ENCODE measurements around the gene ELMO3. TPM values are rescaled to one million over a fixed set of nuclear protein-coding genes. Genes with fewer than 3 reads are reported as not detected.

Gene ELMO3
- total RNA-seq, 1 experiment from 2014 or later = 2.0 TPM

GRCh38 chr16:67202956-67203493, 4.1 kb downstream of the ELMO3 start:
- DNase-seq (ENCODE audit: low read depth, low spot score) = no peak
- Histone ChIP-seq H3K36me3 (ENCODE audit: control insufficient read depth, insufficient read depth, low read length) (no peaks in the 10 kb centered on the region; the same call in 1 of the 2 replicates), H3K4me1 (ENCODE audit: control insufficient read depth, insufficient read depth, low read length) (peaks cover 19% of the 10 kb centered on the region), H3K9me3 (ENCODE audit: control insufficient read depth, insufficient read depth, low read depth, low read length) (no peaks in the 10 kb centered on the region), H3K27me3 (ENCODE audit: control insufficient read depth, insufficient read depth, low read length) (no peaks in the 10 kb centered on the region), H3K27ac (ENCODE audit: low read length) (no peak overlapping the region), H3K4me3 (ENCODE audit: low read depth in 2 of 2, low read length in 2 of 2) (no peak overlapping the region)
- no peak for ATAC-seq
- in situ Hi-C loops (cut with HindIII; ENCODE audit: low pct_unique_long_range_greater_than_20kb, low sequenced_read_pairs) = no loop called here
- ChIA-PET POLR2A (no interaction called here), CTCF (no interaction called here)
- no TSS peak for BruUV-seq (replicated peaks)
- intact Hi-C loops (cut with micrococcal nuclease; ENCODE audit: unreplicated experiment) = no loop called here
- no peak for TF ChIP-seq CTCF (IDR thresholded peaks at IDR 0.05)
- no peak for TF ChIP-seq POLR2AphosphoS5 (IDR thresholded peaks at IDR 0.05; ENCODE audit: low read depth, low read length)
- no peak for TF ChIP-seq SIN3A (IDR thresholded peaks at IDR 0.05; ENCODE audit: borderline replicate concordance, insufficient read depth, low read depth, low read length)
- TF ChIP-seq TCF7L2 (IDR thresholded peaks at IDR 0.05; ENCODE audit: low read depth, low read length) = no peak
- no peak for TF ChIP-seq REST (IDR thresholded peaks at IDR 0.05; ENCODE audit: insufficient read depth in 1 of 2, low read depth in 2 of 2, low read length in 1 of 2)

GRCh38 chr16:67204076-67204475, 5.1 kb downstream of the ELMO3 start:
- DNase-seq (ENCODE audit: low read depth, low spot score) = no peak
- H3K27ac ChIP-seq (ENCODE audit: low read length) = no peak overlapping the region
- no peak for ATAC-seq
- in situ Hi-C loops (cut with HindIII; ENCODE audit: low pct_unique_long_range_greater_than_20kb, low sequenced_read_pairs) (no loop called here), intact Hi-C loops (cut with micrococcal nuclease; ENCODE audit: unreplicated experiment) (no loop called here)
- ChIA-PET POLR2A (interaction anchor here (0.6 kb wide), 1 partner anchor 228 kb away, joined by 11 read pairs; no protein-coding TSS in a partner anchor), CTCF (no interaction called here)
- peaks cover 18% of the 10 kb centered on the region for H3K4me1 ChIP-seq (ENCODE audit: control insufficient read depth, insufficient read depth, low read length)
- BruUV-seq (replicated peaks) = no TSS peak
- H3K27me3 ChIP-seq (ENCODE audit: control insufficient read depth, insufficient read depth, low read length) = no peaks in the 10 kb centered on the region
- H3K36me3 ChIP-seq (ENCODE audit: control insufficient read depth, insufficient read depth, low read length) = no peaks in the 10 kb centered on the region; the same call in 1 of the 2 replicates
- no peak overlapping the region for H3K4me3 ChIP-seq (ENCODE audit: low read depth in 2 of 2, low read length in 2 of 2)
- H3K9me3 ChIP-seq (ENCODE audit: control insufficient read depth, insufficient read depth, low read depth, low read length) = no peaks in the 10 kb centered on the region
- TF ChIP-seq SIN3A (IDR thresholded peaks at IDR 0.05; ENCODE audit: borderline replicate concordance, insufficient read depth, low read depth, low read length) (no peak), REST (IDR thresholded peaks at IDR 0.05; ENCODE audit: insufficient read depth in 1 of 2, low read depth in 2 of 2, low read length in 1 of 2) (no peak), POLR2AphosphoS5 (IDR thresholded peaks at IDR 0.05; ENCODE audit: low read depth, low read length) (no peak), TCF7L2 (IDR thresholded peaks at IDR 0.05; ENCODE audit: low read depth, low read length) (no peak), CTCF (IDR thresholded peaks at IDR 0.05) (no peak)
